OCI-LY1 (cell line): ENCODE data around the gene LBH.

Experiments
- H2AFZ ChIP-seq: fragments of 200-600 bp; sonication (generic), shearing (Covaris generic); 2 replicates; pipeline ENCODE4 v1.6.0; 2014; ENCODE audit warnings: antibody characterized with exemption, mild to moderate bottlenecking, low read length
- H3F3A ChIP-seq: fragments of 200-600 bp; sonication (generic), shearing (Covaris generic); 2 replicates; pipeline ENCODE4 v1.6.0; 2014; ENCODE audit warnings: mild to moderate bottlenecking, antibody characterized with exemption, low read length, moderate library complexity; ENCODE audit not compliant: insufficient read depth
- H3K27ac ChIP-seq: fragments of 200-600 bp; sonication (generic); 2 replicates; pipeline ENCODE4 v1.5.1; 2014; ENCODE audit warnings: low read length, mixed run types, mild to moderate bottlenecking, low read depth; ENCODE audit not compliant: poor library complexity, severe bottlenecking
- H3K27me3 ChIP-seq: fragments of 200-600 bp; sonication (generic); 2 replicates; pipeline ENCODE4 v1.6.0; 2014; ENCODE audit warnings: antibody characterized with exemption, mild to moderate bottlenecking, low read length, moderate library complexity; ENCODE audit not compliant: insufficient read depth
- H3K36me3 ChIP-seq: fragments of 200-600 bp; sonication (generic); 2 replicates; pipeline ENCODE4 v1.6.1; 2014; ENCODE audit warnings: mild to moderate bottlenecking, antibody characterized with exemption, low read length, moderate library complexity, mixed read lengths; ENCODE audit not compliant: insufficient read depth
- H3K4me1 ChIP-seq: fragments of 200-600 bp; sonication (generic); 2 replicates; pipeline ENCODE4 v1.5.1; 2014; ENCODE audit warnings: mild to moderate bottlenecking, low read length, moderate library complexity; ENCODE audit not compliant: insufficient read depth, severe bottlenecking
- H3K4me2 ChIP-seq: fragments of 200-600 bp; sonication (generic), shearing (Covaris generic); 2 replicates; pipeline ENCODE4 v1.6.1; 2014; ENCODE audit warnings: low read length
- H3K4me3 ChIP-seq: fragments of 200-600 bp; sonication (generic); 2 replicates; pipeline ENCODE4 v1.5.1; 2014; ENCODE audit warnings: low read length, low read depth, mild to moderate bottlenecking, mixed read lengths; ENCODE audit not compliant: poor library complexity, severe bottlenecking
- H3K79me2 ChIP-seq: fragments of 200-600 bp; shearing (Covaris generic); 2 replicates; pipeline ENCODE4 v1.6.1; 2016; ENCODE audit warnings: mixed run types, low read length, mixed read lengths; ENCODE audit not compliant: insufficient read depth
- H3K9ac ChIP-seq: fragments of 200-600 bp; sonication (generic), shearing (Covaris generic); 2 replicates; pipeline ENCODE4 v1.6.1; 2014; ENCODE audit warnings: mild to moderate bottlenecking, low read length, mixed read lengths
- H3K9me2 ChIP-seq: fragments of 200-600 bp; sonication (generic), shearing (Covaris generic); 2 replicates; pipeline ENCODE4 v1.6.1; 2014; ENCODE audit warnings: low read depth, mild to moderate bottlenecking, low read length, mixed read lengths
- H3K9me3 ChIP-seq: fragments of 200-600 bp; shearing (Covaris generic); 2 replicates; pipeline ENCODE4 v1.6.1; 2014; ENCODE audit warnings: low read length, mixed read lengths
- H4K20me1 ChIP-seq: fragments of 200-600 bp; sonication (generic), shearing (Covaris generic); 2 replicates; pipeline ENCODE4 v1.6.0; 2016; ENCODE audit warnings: mild to moderate bottlenecking, low read length; ENCODE audit not compliant: insufficient read depth
- EZH2 ChIP-seq: fragments of 200-600 bp; sonication (generic), shearing (Covaris generic); IDR thresholded peaks from 2 replicates; pipeline ENCODE4 v1.8.0; 2017; ENCODE audit warnings: borderline replicate concordance, mixed run types, mild to moderate bottlenecking, antibody characterized with exemption, low read length, moderate library complexity, mixed read lengths
- TF ChIP-seq, protein P1 (sequence below): fragments of 200-600 bp; sonication (generic), shearing (Covaris generic); IDR thresholded peaks from 2 replicates; pipeline ENCODE4 v1.5.1; 2017; ENCODE audit warnings: mild to moderate bottlenecking, antibody characterized with exemption, low read length, moderate library complexity, mixed read lengths

LBH gene

GRCh38 chr2:30252723-30253701 is 21.7 kb downstream of the LBH start:
- Histone ChIP-seq H2AFZ (no peak overlapping the region), H3K4me3 (no peak overlapping the region), H3K27ac (no peak overlapping the region), H4K20me1 (no peaks in the 10 kb centered on the region), H3K79me2 (no peaks in the 10 kb centered on the region), H3F3A (no peaks in the 10 kb centered on the region; the same call in 1 of the 2 replicates), H3K4me1 (peaks cover 3% of the 10 kb centered on the region), H3K36me3 (no peaks in the 10 kb centered on the region), H3K9me2 (no peaks in the 10 kb centered on the region), H3K27me3 (0 out of 2 replicates have a peak, but pooled peaks cover 3% of the 10 kb centered on the region), H3K9ac (no peak overlapping the region), H3K9me3 (no peaks in the 10 kb centered on the region), H3K4me2 (no peak overlapping the region)
- TF ChIP-seq EZH2, result no peak
- TF ChIP-seq, protein P1, sequence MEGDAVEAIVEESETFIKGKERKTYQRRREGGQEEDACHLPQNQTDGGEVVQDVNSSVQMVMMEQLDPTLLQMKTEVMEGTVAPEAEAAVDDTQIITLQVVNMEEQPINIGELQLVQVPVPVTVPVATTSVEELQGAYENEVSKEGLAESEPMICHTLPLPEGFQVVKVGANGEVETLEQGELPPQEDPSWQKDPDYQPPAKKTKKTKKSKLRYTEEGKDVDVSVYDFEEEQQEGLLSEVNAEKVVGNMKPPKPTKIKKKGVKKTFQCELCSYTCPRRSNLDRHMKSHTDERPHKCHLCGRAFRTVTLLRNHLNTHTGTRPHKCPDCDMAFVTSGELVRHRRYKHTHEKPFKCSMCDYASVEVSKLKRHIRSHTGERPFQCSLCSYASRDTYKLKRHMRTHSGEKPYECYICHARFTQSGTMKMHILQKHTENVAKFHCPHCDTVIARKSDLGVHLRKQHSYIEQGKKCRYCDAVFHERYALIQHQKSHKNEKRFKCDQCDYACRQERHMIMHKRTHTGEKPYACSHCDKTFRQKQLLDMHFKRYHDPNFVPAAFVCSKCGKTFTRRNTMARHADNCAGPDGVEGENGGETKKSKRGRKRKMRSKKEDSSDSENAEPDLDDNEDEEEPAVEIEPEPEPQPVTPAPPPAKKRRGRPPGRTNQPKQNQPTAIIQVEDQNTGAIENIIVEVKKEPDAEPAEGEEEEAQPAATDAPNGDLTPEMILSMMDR, result no peak

DNA sequence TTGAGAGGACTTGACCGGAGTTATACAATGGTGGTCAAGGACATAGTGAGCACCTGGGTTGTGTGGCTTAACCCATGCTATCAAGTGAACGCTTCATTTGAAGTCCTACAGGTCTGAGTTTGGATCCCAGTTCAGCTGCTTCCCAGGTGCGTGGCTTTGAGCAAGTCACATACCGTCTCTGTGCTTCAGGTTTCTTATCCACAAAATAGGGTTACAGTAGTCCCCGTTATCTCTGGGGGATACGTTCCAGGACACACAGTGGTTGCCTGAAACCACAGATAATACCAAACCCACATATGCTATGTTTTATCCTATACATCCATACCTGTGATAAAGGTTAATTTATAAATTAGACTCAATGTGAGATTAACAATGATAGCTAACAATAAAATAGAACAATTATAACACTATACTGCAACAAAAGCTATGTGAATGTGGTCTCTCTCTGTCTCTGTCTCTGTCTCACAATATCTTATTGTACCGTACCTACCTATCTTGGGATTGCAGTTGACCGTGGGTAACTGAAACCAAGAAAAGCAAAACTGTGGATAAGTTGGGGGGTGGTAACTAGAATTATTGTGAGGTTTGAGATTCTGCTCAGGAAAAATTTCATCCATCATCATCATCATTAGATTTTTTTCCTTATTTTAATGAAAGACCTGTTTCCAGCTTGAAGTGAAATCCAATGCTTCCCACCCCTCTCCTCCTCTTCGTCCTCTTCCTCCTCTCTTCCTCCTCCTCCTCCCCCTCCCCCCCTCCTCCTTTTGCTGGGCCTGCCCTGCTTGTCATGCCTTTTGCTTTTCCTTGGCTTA is 22.7 kb downstream of the LBH start:
- Histone ChIP-seq H3K4me1 (peaks cover 3% of the 10 kb centered on the region), H3K27ac (no peak overlapping the region), H3K9me2 (no peaks in the 10 kb centered on the region), H3K4me2 (no peak overlapping the region), H3K4me3 (no peak overlapping the region), H4K20me1 (no peaks in the 10 kb centered on the region), H3K36me3 (no peaks in the 10 kb centered on the region), H3K79me2 (no peaks in the 10 kb centered on the region), H3K9ac (no peak overlapping the region), H3K9me3 (no peaks in the 10 kb centered on the region), H2AFZ (no peak overlapping the region), H3K27me3 (no peaks in the 10 kb centered on the region), H3F3A (no peaks in the 10 kb centered on the region; the same call in 1 of the 2 replicates)
- TF ChIP-seq EZH2, result no peak
- TF ChIP-seq, protein P1, result no peak

GRCh38 chr2:30254685-30255001 is 23.3 kb downstream of the LBH start:
- Histone ChIP-seq H3K9me2 (no peaks in the 10 kb centered on the region), H3F3A (no peaks in the 10 kb centered on the region; the same call in 1 of the 2 replicates), H3K9ac (no peak overlapping the region), H3K36me3 (no peaks in the 10 kb centered on the region), H2AFZ (no peak overlapping the region), H3K79me2 (no peaks in the 10 kb centered on the region), H3K27me3 (no peaks in the 10 kb centered on the region), H3K4me2 (no peak overlapping the region), H3K4me3 (no peak overlapping the region), H3K4me1 (peaks cover 3% of the 10 kb centered on the region), H4K20me1 (no peaks in the 10 kb centered on the region), H3K27ac (no peak overlapping the region), H3K9me3 (no peaks in the 10 kb centered on the region)
- no peak for TF ChIP-seq EZH2
- TF ChIP-seq, protein P1, result no peak
